ENCODE results near the gene SLC35F3. TPM values are rescaled to one million over a fixed set of nuclear protein-coding genes. Genes with fewer than 3 reads are reported as not detected.

SLC35F3 gene
- polyA plus RNA-seq, 1 donor (not counting 4 experiments of a cell fraction or from before 2014, with no cell fraction given), result 13.8 TPM

GRCh38 chr1:234239515-234239914 is 335.0 kb downstream of the SLC35F3 start:
- Histone ChIP-seq H2AFZ (ENCODE audit: control insufficient read depth, low read length) (no peak overlapping the region), H3K27ac (ENCODE audit: control insufficient read depth, insufficient read depth, low read length) (no peak overlapping the region), H3K9ac (ENCODE audit: control insufficient read depth, extremely low read depth, insufficient read depth, low read length) (no peak overlapping the region), H3K9me3 (ENCODE audit: control insufficient read depth, low read depth, low read length) (no peaks in the 10 kb centered on the region), H4K20me1 (ENCODE audit: control insufficient read depth, extremely low read depth, insufficient read depth, low read length) (no peaks in the 10 kb centered on the region), H3K79me2 (ENCODE audit: control insufficient read depth, insufficient read depth, low read length) (no peaks in the 10 kb centered on the region), H3K4me3 (ENCODE audit: control insufficient read depth in 2 of 3, extremely low read depth in 1 of 3, insufficient read depth in 2 of 3, low read depth in 1 of 3, low read length in 3 of 3) (no peak overlapping the region), H3K4me2 (ENCODE audit: control insufficient read depth, extremely low read depth, insufficient read depth, low read depth, low read length) (no peak overlapping the region), H3K9me1 (ENCODE audit: control insufficient read depth, extremely low read depth, insufficient read depth, low read length) (no peaks in the 10 kb centered on the region), H3K27me3 (ENCODE audit: control insufficient read depth, extremely low read depth, insufficient read depth, low read length) (no peaks in the 10 kb centered on the region), H3K36me3 (ENCODE audit: control insufficient read depth in 2 of 2, extremely low read depth in 1 of 2, insufficient read depth in 2 of 2, low read length in 2 of 2) (no peaks in the 10 kb centered on the region), H3K4me1 (ENCODE audit: control insufficient read depth, extremely low read depth, insufficient read depth, low read length) (peaks cover 11% of the 10 kb centered on the region)
- dilution Hi-C loops (cut with MboI; ENCODE audit: extremely low pct_ligation_motif_present, low sequenced_read_pairs), result no loop called here
- TF ChIP-seq EZH2 (IDR thresholded peaks at IDR 0.05; ENCODE audit: low read length) (no peak), CTCF (optimal IDR thresholded peaks at IDR 0.05 in 1 of 3, IDR thresholded peaks at IDR 0.05 in 1 of 3, conservative IDR thresholded peaks at IDR 0.05 in 1 of 3; ENCODE audit: extremely low read depth in 1 of 3, insufficient read depth in 2 of 3, low read length in 3 of 3) (no peak)
- no peak for FAIRE-seq
- DNase-seq (ENCODE audit: low read depth, low spot score), result no peak

- TF ChIP-seq CTCF (optimal IDR thresholded peaks at IDR 0.05 in 1 of 3, IDR thresholded peaks at IDR 0.05 in 1 of 3, conservative IDR thresholded peaks at IDR 0.05 in 1 of 3; ENCODE audit: extremely low read depth in 1 of 3, insufficient read depth in 2 of 3, low read length in 3 of 3), result no peak
- no peak for TF ChIP-seq EZH2 (IDR thresholded peaks at IDR 0.05; ENCODE audit: low read length)
- Histone ChIP-seq H3K9me1 (ENCODE audit: control insufficient read depth, extremely low read depth, insufficient read depth, low read length) (no peaks in the 10 kb centered on the region), H3K79me2 (ENCODE audit: control insufficient read depth, insufficient read depth, low read length) (no peaks in the 10 kb centered on the region), H3K4me1 (ENCODE audit: control insufficient read depth, extremely low read depth, insufficient read depth, low read length) (peaks cover 11% of the 10 kb centered on the region), H2AFZ (ENCODE audit: control insufficient read depth, low read length) (no peak overlapping the region), H3K9ac (ENCODE audit: control insufficient read depth, extremely low read depth, insufficient read depth, low read length) (no peak overlapping the region), H3K4me2 (ENCODE audit: control insufficient read depth, extremely low read depth, insufficient read depth, low read depth, low read length) (no peak overlapping the region), H4K20me1 (ENCODE audit: control insufficient read depth, extremely low read depth, insufficient read depth, low read length) (no peaks in the 10 kb centered on the region), H3K27me3 (ENCODE audit: control insufficient read depth, extremely low read depth, insufficient read depth, low read length) (no peaks in the 10 kb centered on the region), H3K9me3 (ENCODE audit: control insufficient read depth, low read depth, low read length) (no peaks in the 10 kb centered on the region), H3K36me3 (ENCODE audit: control insufficient read depth in 2 of 2, extremely low read depth in 1 of 2, insufficient read depth in 2 of 2, low read length in 2 of 2) (no peaks in the 10 kb centered on the region), H3K4me3 (ENCODE audit: control insufficient read depth in 2 of 3, extremely low read depth in 1 of 3, insufficient read depth in 2 of 3, low read depth in 1 of 3, low read length in 3 of 3) (no peak overlapping the region), H3K27ac (ENCODE audit: control insufficient read depth, insufficient read depth, low read length) (no peak overlapping the region)
- dilution Hi-C loops (cut with MboI; ENCODE audit: extremely low pct_ligation_motif_present, low sequenced_read_pairs), result no loop called here
- FAIRE-seq (no peak), DNase-seq (ENCODE audit: low read depth, low spot score) (no peak)
Observed at GRCh38 chr1:234239936-234240335, 335.5 kb downstream of the SLC35F3 start.
